HG03175 (cell line): ENCODE data around the gene GCNA.
A peak's percentile ranks its signal among the peaks of the same experiment; 100 is the strongest.

ENCODE experiments used
- ATAC-seq: cut with Tn5 transposase; IDR thresholded peaks from one replicate; pipeline ENCODE4 v1.9.1; 2021; ENCODE audit warnings: mild to moderate bottlenecking, moderate library complexity; ENCODE audit not compliant: unreplicated experiment

GCNA gene

GRCh38 chrX:71578253-71579135 lies at the start of gene GCNA:
TSS of gene GCNA (plus strand) at chrX:71578437. CDS start at chrX:71580822, 2,385 bp downstream.
- ATAC-seq: no peak

GRCh38 chrX:71532078-71532752 lies 46.0 kb upstream of the GCNA start:
- peak; percentile 19 for ATAC-seq

- ATAC-seq: peak; percentile 83
Measured at GRCh38 chrX:71532753-71533425, 45.3 kb upstream of the GCNA start, which contains the start of gene OGT. TSS of gene OGT (plus strand) at chrX:71533104. CDS start at chrX:71533300, 196 bp downstream.

GRCh38 chrX:71533516-71533850 lies 44.8 kb upstream of the GCNA start:
- no peak for ATAC-seq

GRCh38 chrX:71533851-71534561 lies 44.2 kb upstream of the GCNA start:
- ATAC-seq: no peak

GRCh38 chrX:71534773-71535544 lies 43.3 kb upstream of the GCNA start:
- no peak for ATAC-seq

- ATAC-seq: no peak
Measured at GRCh38 chrX:71536285-71536684, 42.0 kb upstream of the GCNA start.

- ATAC-seq: no peak
Measured at GRCh38 chrX:71537743-71538142, 40.5 kb upstream of the GCNA start.

- peak; percentile 32 for ATAC-seq
Measured at GRCh38 chrX:71540801-71541200, 37.4 kb upstream of the GCNA start.

- peak; percentile 85 for ATAC-seq
Measured at GRCh38 chrX:71541210-71542022, 36.8 kb upstream of the GCNA start.

- no peak for ATAC-seq
Measured at GRCh38 chrX:71542411-71542810, 35.8 kb upstream of the GCNA start.

GRCh38 chrX:71542825-71543224 lies 35.4 kb upstream of the GCNA start:
- no peak for ATAC-seq

- no peak for ATAC-seq
Measured at GRCh38 chrX:71543316-71543715, 34.9 kb upstream of the GCNA start.

- no peak for ATAC-seq
Measured at GRCh38 chrX:71545364-71545763, 32.9 kb upstream of the GCNA start.

GRCh38 chrX:71546879-71547278 lies 31.4 kb upstream of the GCNA start:
- ATAC-seq: no peak

- ATAC-seq: no peak
Measured at GRCh38 chrX:71547339-71547738, 30.9 kb upstream of the GCNA start.

- ATAC-seq: no peak
Measured at GRCh38 chrX:71549986-71550385, 28.3 kb upstream of the GCNA start.

GRCh38 chrX:71550578-71550977 lies 27.7 kb upstream of the GCNA start:
- ATAC-seq: no peak

GRCh38 chrX:71556036-71556435 lies 22.2 kb upstream of the GCNA start:
- ATAC-seq: no peak
